SK-N-MC (cell line): ENCODE results near the gene SCPEP1.

Source experiments
- DNase-seq: peaks from one replicate; pipeline ENCODE4 v3.0.0-alpha.2; 2011; ENCODE audit warnings: low read depth, low spot score
- H3K27ac ChIP-seq: fragments of 200-600 bp; sonication (generic); 2 replicates; pipeline ENCODE4 v1.5.1; 2016; ENCODE audit warnings: mixed run types
- H3K36me3 ChIP-seq: fragments of 200-600 bp; sonication (generic); 2 replicates; pipeline ENCODE4 v1.6.1; 2017; ENCODE audit warnings: antibody characterized with exemption, low read length, mixed read lengths; ENCODE audit not compliant: insufficient read depth
- H3K4me3 ChIP-seq: fragments of 200-600 bp; sonication (generic); 2 replicates; pipeline ENCODE4 v1.5.1; 2016
- H3K9ac ChIP-seq: fragments of 200-600 bp; sonication (generic); 2 replicates; pipeline ENCODE4 v1.8.0; 2017; ENCODE audit warnings: mixed run types, mixed read lengths; ENCODE audit not compliant: insufficient read length
- H3K9me3 ChIP-seq: fragments of 200-600 bp; sonication (generic); 2 replicates; pipeline ENCODE4 v1.6.1; 2017; ENCODE audit warnings: low read depth, mild to moderate bottlenecking, antibody characterized with exemption, low read length, moderate library complexity, mixed read lengths
- EZH2 ChIP-seq: fragments of 200-600 bp; sonication (generic); IDR thresholded peaks from one replicate; pipeline ENCODE4 v1.6.1; 2017; ENCODE audit warnings: antibody characterized with exemption
- FOXP2 ChIP-seq: optimal IDR thresholded peaks from 2 replicates; pipeline ENCODE3; 2011; ENCODE audit warnings: mild to moderate bottlenecking, moderate library complexity; ENCODE audit not compliant: insufficient read depth; ENCODE audit errors: extremely low read length, control extremely low read depth
- POLR2AphosphoS5 ChIP-seq: IDR thresholded peaks from 2 replicates; pipeline ENCODE4 v1.6.1; 2012; ENCODE audit warnings: mild to moderate bottlenecking, low read depth, low read length, borderline replicate concordance

SCPEP1 gene

GRCh38 chr17:56987283-56987834 lies 9.4 kb downstream of the SCPEP1 start:
- no peak for TF ChIP-seq POLR2AphosphoS5
- no peak for TF ChIP-seq FOXP2
- TF ChIP-seq EZH2 = no peak
- Histone ChIP-seq H3K9ac (no peak overlapping the region), H3K36me3 (no peaks in the 10 kb centered on the region), H3K9me3 (no peaks in the 10 kb centered on the region), H3K27ac (no peak overlapping the region), H3K4me3 (no peak overlapping the region)
- DNase-seq = no peak

GRCh38 chr17:56988901-56989572 lies 11.1 kb downstream of the SCPEP1 start:
- Histone ChIP-seq H3K27ac (no peak overlapping the region), H3K36me3 (no peaks in the 10 kb centered on the region), H3K9me3 (no peaks in the 10 kb centered on the region), H3K4me3 (no peak overlapping the region), H3K9ac (no peak overlapping the region)
- TF ChIP-seq EZH2 = no peak
- TF ChIP-seq POLR2AphosphoS5 = no peak
- TF ChIP-seq FOXP2 = no peak
- no peak for DNase-seq

- no peak for TF ChIP-seq FOXP2
- TF ChIP-seq POLR2AphosphoS5 = no peak
- no peak for TF ChIP-seq EZH2
These were observed 14.4 kb downstream of the SCPEP1 start for GRCh38 chr17:56992364-56992763.

GRCh38 chr17:56994009-56994792 lies 16.3 kb downstream of the SCPEP1 start:
- TF ChIP-seq EZH2 (no peak), FOXP2 (no peak), POLR2AphosphoS5 (no peak)
- H3K9ac ChIP-seq = no peak overlapping the region
- no peak for DNase-seq
- no peaks in the 10 kb centered on the region for H3K36me3 ChIP-seq
- no peaks in the 10 kb centered on the region for H3K9me3 ChIP-seq
- no peak overlapping the region for H3K27ac ChIP-seq
- no peak overlapping the region for H3K4me3 ChIP-seq

More at GRCh38 chr17:56992364-56992763, 14.4 kb downstream of the SCPEP1 start:
- DNase-seq = no peak
- Histone ChIP-seq H3K27ac (no peak overlapping the region), H3K36me3 (no peaks in the 10 kb centered on the region), H3K9ac (no peak overlapping the region), H3K4me3 (no peak overlapping the region), H3K9me3 (no peaks in the 10 kb centered on the region)

- H3K36me3 ChIP-seq = no peaks in the 10 kb centered on the region
- TF ChIP-seq POLR2AphosphoS5 (no peak), FOXP2 (no peak), EZH2 (no peak)
- H3K9ac ChIP-seq = no peak overlapping the region
- no peak overlapping the region for H3K4me3 ChIP-seq
- no peaks in the 10 kb centered on the region for H3K9me3 ChIP-seq
- H3K27ac ChIP-seq = no peak overlapping the region
- DNase-seq = no peak
These were observed 17.8 kb downstream of the SCPEP1 start for GRCh38 chr17:56995766-56996165.

GRCh38 chr17:56997313-56997712 lies 19.4 kb downstream of the SCPEP1 start:
- no peak for TF ChIP-seq FOXP2
- TF ChIP-seq EZH2 = no peak
- no peak for TF ChIP-seq POLR2AphosphoS5
- no peak for DNase-seq
- no peak overlapping the region for H3K4me3 ChIP-seq
- no peaks in the 10 kb centered on the region for H3K9me3 ChIP-seq
- H3K27ac ChIP-seq = no peak overlapping the region
- H3K9ac ChIP-seq = no peak overlapping the region
- no peaks in the 10 kb centered on the region for H3K36me3 ChIP-seq

GRCh38 chr17:57001541-57001940 lies 23.6 kb downstream of the SCPEP1 start:
- no peak overlapping the region for H3K27ac ChIP-seq
- DNase-seq = no peak
- H3K9me3 ChIP-seq = no peaks in the 10 kb centered on the region
- no peaks in the 10 kb centered on the region for H3K36me3 ChIP-seq
- H3K9ac ChIP-seq = no peak overlapping the region
- H3K4me3 ChIP-seq = no peak overlapping the region
- TF ChIP-seq FOXP2 = no peak
- no peak for TF ChIP-seq POLR2AphosphoS5
- TF ChIP-seq EZH2 = no peak

- TF ChIP-seq FOXP2 (no peak), EZH2 (no peak), POLR2AphosphoS5 (no peak)
These were observed 25.0 kb downstream of the SCPEP1 start for GRCh38 chr17:57002904-57003303.

More at GRCh38 chr17:57002904-57003303, 25.0 kb downstream of the SCPEP1 start:
- Histone ChIP-seq H3K9ac (no peak overlapping the region), H3K9me3 (no peaks in the 10 kb centered on the region), H3K27ac (no peak overlapping the region), H3K36me3 (no peaks in the 10 kb centered on the region), H3K4me3 (no peak overlapping the region)
- DNase-seq = no peak
